HFF-Myc (cell line): ENCODE measurements around the gene NRG2.

Source experiments
- DNase-seq: peaks from one replicate; pipeline ENCODE4 v3.0.0-alpha.2; 2011; ENCODE audit warnings: low read depth; ENCODE audit errors: extremely low read depth
- H3K4me3 ChIP-seq: replicated peaks from 2 replicates; pipeline ENCODE4 v1.5.1; 2011; ENCODE audit warnings: low read depth, mild to moderate bottlenecking, control low read depth, low read length
- CTCF ChIP-seq: IDR thresholded peaks from 2 replicates; pipeline ENCODE4 v1.5.1; 2012; ENCODE audit warnings: mild to moderate bottlenecking, low read depth, low read length, control low read depth; ENCODE audit errors: missing control alignments

NRG2 gene

GRCh38 chr5:139930406-139930805 is 112.7 kb downstream of the NRG2 start:
- no peak for TF ChIP-seq CTCF
- no peak overlapping the region for H3K4me3 ChIP-seq
- DNase-seq = no peak

GRCh38 chr5:139926797-139927503 is 116.1 kb downstream of the NRG2 start:
- no peak for DNase-seq
- no peak overlapping the region for H3K4me3 ChIP-seq
- TF ChIP-seq CTCF = no peak

GRCh38 chr5:139925650-139926640 is 117.2 kb downstream of the NRG2 start:
- no peak for TF ChIP-seq CTCF
- no peak for DNase-seq
- H3K4me3 ChIP-seq = no peak overlapping the region

GRCh38 chr5:139925216-139925562 is 117.9 kb downstream of the NRG2 start:
- TF ChIP-seq CTCF = no peak
- no peak for DNase-seq
- no peak overlapping the region for H3K4me3 ChIP-seq

GRCh38 chr5:139924294-139925215 is 118.5 kb downstream of the NRG2 start:
- DNase-seq = no peak
- no peak for TF ChIP-seq CTCF
- no peak overlapping the region for H3K4me3 ChIP-seq

- DNase-seq = no peak
- H3K4me3 ChIP-seq = no peak overlapping the region
- TF ChIP-seq CTCF = no peak
Measured at GRCh38 chr5:139919308-139919707, 123.8 kb downstream of the NRG2 start.
